Measurements from ENCODE around the gene MAPK10. TPM values are rescaled to one million over a fixed set of nuclear protein-coding genes. Genes with fewer than 3 reads are reported as not detected.
A peak's percentile ranks its signal among the peaks of the same experiment; 100 is the strongest.

MAPK10 gene
- total RNA-seq, 4 donors from 2014 or later, result 4.1 to 50.0 (median 9.4) TPM

- H3K9me3 ChIP-seq, result no peaks in the 10 kb centered on the region
- in situ Hi-C loops (cut with MboI; ENCODE audit: low pct_ligation_motif_present in 1 of 4, low pct_unique_long_range_greater_than_20kb in 1 of 4, low sequenced_read_pairs in 3 of 4) (no loop called here), intact Hi-C loops (cut with DNase I; ENCODE audit: low total_unique reads) (no loop called here)
- H3K4me1 ChIP-seq, result no peaks in the 10 kb centered on the region
- H3K27me3 ChIP-seq, result no peaks in the 10 kb centered on the region
- H3K36me3 ChIP-seq, result no peaks in the 10 kb centered on the region
- 81 to 83% methylated on average over 1 to 3 of the region's 3 CpGs for WGBS, 2 donors (ENCODE audit: low coverage in 1 of 2)
- no peak overlapping the region for H3K4me3 ChIP-seq
- no peak overlapping the region for H3K27ac ChIP-seq
- no peak for DNase-seq
- TF ChIP-seq CTCF (IDR thresholded peaks at IDR 0.05) (no peak), POLR2A (IDR thresholded peaks at IDR 0.05) (no peak), EP300 (IDR thresholded peaks at IDR 0.05; ENCODE audit: low read depth) (no peak), POLR2AphosphoS5 (IDR thresholded peaks at IDR 0.05) (no peak)
Observed at GRCh38 chr4:86344127-86344526, 15.7 kb downstream of the MAPK10 start.

GRCh38 chr4:86338989-86339388, 20.9 kb downstream of the MAPK10 start:
- Histone ChIP-seq H3K4me3 (no peak overlapping the region), H3K27ac (peak overlapping the region in 1 of 4 donors; percentile 19), H3K36me3 (no peaks in the 10 kb centered on the region), H3K4me1 (no peaks in the 10 kb centered on the region), H3K27me3 (no peaks in the 10 kb centered on the region), H3K9me3 (no peaks in the 10 kb centered on the region)
- intact Hi-C loops (cut with DNase I; ENCODE audit: low total_unique reads), result no loop called here
- no peak for DNase-seq
- WGBS, 2 donors (ENCODE audit: low coverage in 1 of 2), result 49 to 86% methylated on average over 1 to 2 of the region's 2 CpGs
- TF ChIP-seq POLR2AphosphoS5 (IDR thresholded peaks at IDR 0.05), result no peak
- TF ChIP-seq POLR2A (IDR thresholded peaks at IDR 0.05), result no peak
- TF ChIP-seq CTCF (IDR thresholded peaks at IDR 0.05), result no peak
- TF ChIP-seq EP300 (IDR thresholded peaks at IDR 0.05; ENCODE audit: low read depth), result no peak
- in situ Hi-C loops (cut with MboI; ENCODE audit: low pct_ligation_motif_present in 1 of 4, low pct_unique_long_range_greater_than_20kb in 1 of 4, low sequenced_read_pairs in 3 of 4), result no loop called here

GRCh38 chr4:86338521-86338920, 21.3 kb downstream of the MAPK10 start:
- no peaks in the 10 kb centered on the region for H3K9me3 ChIP-seq
- intact Hi-C loops (cut with DNase I; ENCODE audit: low total_unique reads), result no loop called here
- WGBS, 2 donors (ENCODE audit: low coverage in 1 of 2), result 33 to 35% methylated on average over 1 to 3 of the region's 3 CpGs

GRCh38 chr4:86334020-86334750, 25.7 kb downstream of the MAPK10 start:
- H3K9me3 ChIP-seq, result no peaks in the 10 kb centered on the region
- no peak overlapping the region for H3K4me3 ChIP-seq
- no peaks in the 10 kb centered on the region for H3K36me3 ChIP-seq
- no peak overlapping the region for H3K27ac ChIP-seq
- no peaks in the 10 kb centered on the region for H3K4me1 ChIP-seq
- WGBS, 2 donors (ENCODE audit: low coverage in 1 of 2), result 50 to 88% methylated on average over 1 to 2 of the region's 2 CpGs
- in situ Hi-C loops (cut with MboI; ENCODE audit: low pct_ligation_motif_present in 1 of 4, low pct_unique_long_range_greater_than_20kb in 1 of 4, low sequenced_read_pairs in 3 of 4) (no loop called here), intact Hi-C loops (cut with DNase I; ENCODE audit: low total_unique reads) (no loop called here)
- DNase-seq, result no peak
- H3K27me3 ChIP-seq, result no peaks in the 10 kb centered on the region
- TF ChIP-seq CTCF (IDR thresholded peaks at IDR 0.05), result no peak
- no peak for TF ChIP-seq POLR2A (IDR thresholded peaks at IDR 0.05)
- TF ChIP-seq EP300 (IDR thresholded peaks at IDR 0.05; ENCODE audit: low read depth), result no peak
- TF ChIP-seq POLR2AphosphoS5 (IDR thresholded peaks at IDR 0.05), result no peak

More at GRCh38 chr4:86338521-86338920, 21.3 kb downstream of the MAPK10 start:
- Histone ChIP-seq H3K4me1 (no peaks in the 10 kb centered on the region), H3K27ac (peak overlapping the region in 1 of 4 donors; percentile 19), H3K4me3 (no peak overlapping the region), H3K36me3 (no peaks in the 10 kb centered on the region), H3K27me3 (no peaks in the 10 kb centered on the region)
- TF ChIP-seq POLR2AphosphoS5 (IDR thresholded peaks at IDR 0.05) (no peak), EP300 (IDR thresholded peaks at IDR 0.05; ENCODE audit: low read depth) (no peak), POLR2A (IDR thresholded peaks at IDR 0.05) (no peak), CTCF (IDR thresholded peaks at IDR 0.05) (no peak)
- DNase-seq, result no peak
- in situ Hi-C loops (cut with MboI; ENCODE audit: low pct_ligation_motif_present in 1 of 4, low pct_unique_long_range_greater_than_20kb in 1 of 4, low sequenced_read_pairs in 3 of 4), result no loop called here
